Astrocyte (in vitro differentiated cells and primary cell): ENCODE results near the gene GLP2R.

Experiments
- EZH2 ChIP-seq: IDR thresholded peaks from 2 replicates; pipeline ENCODE4 v1.6.1; 2012; ENCODE audit warnings: mild to moderate bottlenecking, low read length, inconsistent platforms; ENCODE audit not compliant: insufficient read depth
- TF ChIP-seq, protein P1 (sequence below): IDR thresholded peaks from 2 replicates; pipeline ENCODE4 v1.5.1; 2011; ENCODE audit warnings: low read depth, mild to moderate bottlenecking, inconsistent platforms, low read length, moderate library complexity; ENCODE audit not compliant: insufficient read depth

DNA sequence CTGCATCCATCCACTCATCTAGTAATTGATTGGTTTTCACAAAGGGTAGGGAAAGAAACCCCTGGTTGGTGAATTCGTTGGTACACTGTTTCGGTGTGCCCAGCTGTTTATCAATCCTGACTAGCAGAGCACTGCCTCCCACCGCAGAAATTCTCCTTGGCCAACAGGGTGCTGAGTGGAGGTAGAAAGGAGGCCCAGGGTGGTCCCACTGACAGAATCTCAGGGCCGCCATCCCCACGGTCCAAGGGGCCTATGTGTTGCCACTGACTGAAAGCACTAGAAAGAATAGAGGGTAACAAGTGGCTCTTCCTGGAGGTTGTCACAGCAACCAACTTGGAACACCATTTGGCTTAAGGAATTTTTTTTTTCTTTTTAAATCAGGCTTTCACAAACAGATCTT lies 87.8 kb downstream of the GLP2R start:
- TF ChIP-seq, protein P1, sequence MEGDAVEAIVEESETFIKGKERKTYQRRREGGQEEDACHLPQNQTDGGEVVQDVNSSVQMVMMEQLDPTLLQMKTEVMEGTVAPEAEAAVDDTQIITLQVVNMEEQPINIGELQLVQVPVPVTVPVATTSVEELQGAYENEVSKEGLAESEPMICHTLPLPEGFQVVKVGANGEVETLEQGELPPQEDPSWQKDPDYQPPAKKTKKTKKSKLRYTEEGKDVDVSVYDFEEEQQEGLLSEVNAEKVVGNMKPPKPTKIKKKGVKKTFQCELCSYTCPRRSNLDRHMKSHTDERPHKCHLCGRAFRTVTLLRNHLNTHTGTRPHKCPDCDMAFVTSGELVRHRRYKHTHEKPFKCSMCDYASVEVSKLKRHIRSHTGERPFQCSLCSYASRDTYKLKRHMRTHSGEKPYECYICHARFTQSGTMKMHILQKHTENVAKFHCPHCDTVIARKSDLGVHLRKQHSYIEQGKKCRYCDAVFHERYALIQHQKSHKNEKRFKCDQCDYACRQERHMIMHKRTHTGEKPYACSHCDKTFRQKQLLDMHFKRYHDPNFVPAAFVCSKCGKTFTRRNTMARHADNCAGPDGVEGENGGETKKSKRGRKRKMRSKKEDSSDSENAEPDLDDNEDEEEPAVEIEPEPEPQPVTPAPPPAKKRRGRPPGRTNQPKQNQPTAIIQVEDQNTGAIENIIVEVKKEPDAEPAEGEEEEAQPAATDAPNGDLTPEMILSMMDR: no peak
- no peak for TF ChIP-seq EZH2
